ENCODE results near the gene AGAP1. TPM values are rescaled to one million over a fixed set of nuclear protein-coding genes. Genes with fewer than 3 reads are reported as not detected.

Gene AGAP1
- total RNA-seq, 1 donor from 2014 or later = 20.4 TPM

DNA sequence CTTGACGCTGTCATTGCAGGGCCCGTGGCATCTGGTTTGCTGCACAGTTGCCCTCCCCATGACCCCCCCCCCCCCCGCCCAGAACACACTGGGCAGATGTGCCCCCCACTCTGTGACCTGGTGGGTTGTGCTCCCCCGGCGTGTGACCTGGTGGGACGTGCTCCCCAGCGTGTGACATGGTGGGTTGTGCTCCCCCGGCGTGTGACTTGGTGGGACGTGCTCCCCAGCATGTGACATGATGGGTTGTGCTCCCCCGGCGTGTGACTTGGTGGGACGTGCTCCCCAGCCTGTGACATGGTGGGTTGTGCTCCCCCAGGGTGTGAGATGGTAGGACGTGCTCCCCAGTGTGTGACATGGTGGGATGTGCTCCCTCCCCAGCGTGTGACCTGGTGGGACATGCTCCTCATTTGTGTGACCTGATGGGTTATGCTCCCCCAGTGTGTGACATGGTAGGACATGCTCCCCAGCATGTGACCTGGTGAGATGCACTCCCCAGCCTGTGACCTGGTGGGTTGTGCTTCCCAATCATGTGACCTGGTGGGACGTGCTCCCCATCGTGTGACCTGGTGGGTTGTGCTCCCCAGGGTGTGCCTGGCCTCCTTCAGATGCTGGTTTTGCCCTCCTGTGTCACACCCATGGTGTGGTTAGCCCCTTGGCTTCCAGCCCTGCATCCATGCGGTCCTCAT, 213.7 kb downstream of the AGAP1 start:
- no peak for DNase-seq (ENCODE audit: low spot score)
- Histone ChIP-seq H3K27me3 (no peaks in the 10 kb centered on the region), H4K20me1 (ENCODE audit: low read depth) (peaks cover 87% of the 10 kb centered on the region), H3F3A (ENCODE audit: low read depth) (peaks cover 11% of the 10 kb centered on the region), H3K27ac (no peak overlapping the region), H3K4me3 (no peak overlapping the region), H3K36me3 (no peaks in the 10 kb centered on the region), H3K4me2 (no peak overlapping the region), H3K9ac (no peak overlapping the region), H3K4me1 (peaks cover 9% of the 10 kb centered on the region), H3K9me3 (ENCODE audit: low read depth) (no peaks in the 10 kb centered on the region), H2AFZ (replicated peaks) (no peak overlapping the region), H3K79me2 (ENCODE audit: low read depth) (peaks cover 68% of the 10 kb centered on the region)
- H3K4me3 Mint-ChIP-seq = no peak overlapping the region
- H3K27ac Mint-ChIP-seq = peak overlapping the region; percentile 84
- TF ChIP-seq EZH2 (IDR thresholded peaks at IDR 0.05) (no peak), EZH2phosphoT487 (IDR thresholded peaks at IDR 0.05) (no peak)
- TF ChIP-seq, protein P1, sequence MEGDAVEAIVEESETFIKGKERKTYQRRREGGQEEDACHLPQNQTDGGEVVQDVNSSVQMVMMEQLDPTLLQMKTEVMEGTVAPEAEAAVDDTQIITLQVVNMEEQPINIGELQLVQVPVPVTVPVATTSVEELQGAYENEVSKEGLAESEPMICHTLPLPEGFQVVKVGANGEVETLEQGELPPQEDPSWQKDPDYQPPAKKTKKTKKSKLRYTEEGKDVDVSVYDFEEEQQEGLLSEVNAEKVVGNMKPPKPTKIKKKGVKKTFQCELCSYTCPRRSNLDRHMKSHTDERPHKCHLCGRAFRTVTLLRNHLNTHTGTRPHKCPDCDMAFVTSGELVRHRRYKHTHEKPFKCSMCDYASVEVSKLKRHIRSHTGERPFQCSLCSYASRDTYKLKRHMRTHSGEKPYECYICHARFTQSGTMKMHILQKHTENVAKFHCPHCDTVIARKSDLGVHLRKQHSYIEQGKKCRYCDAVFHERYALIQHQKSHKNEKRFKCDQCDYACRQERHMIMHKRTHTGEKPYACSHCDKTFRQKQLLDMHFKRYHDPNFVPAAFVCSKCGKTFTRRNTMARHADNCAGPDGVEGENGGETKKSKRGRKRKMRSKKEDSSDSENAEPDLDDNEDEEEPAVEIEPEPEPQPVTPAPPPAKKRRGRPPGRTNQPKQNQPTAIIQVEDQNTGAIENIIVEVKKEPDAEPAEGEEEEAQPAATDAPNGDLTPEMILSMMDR (IDR thresholded peaks at IDR 0.05) = no peak
- H3K27me3 Mint-ChIP-seq (ENCODE audit: insufficient read depth, low read depth) = peaks cover 3% of the 10 kb centered on the region
- H3K4me1 Mint-ChIP-seq = peaks cover 38% of the 10 kb centered on the region
- no peaks in the 10 kb centered on the region for H3K9me3 Mint-ChIP-seq
- peaks cover 24% of the 10 kb centered on the region for H3K36me3 Mint-ChIP-seq

DNA sequence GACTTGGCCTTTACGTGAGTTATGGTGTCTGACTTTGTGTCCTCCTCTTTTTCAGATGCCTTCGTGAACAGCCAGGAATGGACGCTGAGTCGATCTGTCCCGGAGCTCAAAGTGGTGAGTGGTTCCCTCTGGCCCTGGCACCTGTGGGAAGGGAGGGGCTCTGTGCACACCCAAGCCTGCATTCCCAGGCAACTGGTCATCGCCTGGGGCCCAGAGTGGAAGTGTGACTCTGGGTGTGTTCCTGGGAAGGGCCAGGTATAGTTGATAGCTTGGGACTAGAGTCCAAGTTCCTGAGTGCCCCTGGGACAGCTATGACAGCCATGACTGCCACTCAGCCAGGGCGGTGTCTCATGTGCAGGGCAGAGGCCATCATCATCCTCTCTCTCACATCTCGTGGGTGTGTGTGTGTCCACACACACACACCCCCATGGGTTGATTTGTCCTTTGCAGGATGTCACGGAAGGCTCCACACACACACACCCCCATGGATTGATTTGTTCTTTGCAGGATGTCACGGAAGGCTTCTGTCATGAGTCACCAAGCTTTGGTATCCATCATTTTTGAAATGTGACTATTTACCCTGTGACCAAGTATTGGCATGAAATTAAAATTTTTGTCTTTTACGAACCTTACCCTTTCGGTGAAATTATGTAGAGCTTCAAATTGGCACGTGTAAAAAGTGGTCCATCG, 215.4 kb downstream of the AGAP1 start:
- Histone ChIP-seq H3F3A (ENCODE audit: low read depth) (peaks cover 11% of the 10 kb centered on the region), H3K4me1 (peaks cover 18% of the 10 kb centered on the region), H3K27me3 (no peaks in the 10 kb centered on the region), H3K4me2 (no peak overlapping the region), H3K4me3 (no peak overlapping the region), H3K9ac (no peak overlapping the region), H3K36me3 (no peaks in the 10 kb centered on the region), H3K27ac (no peak overlapping the region), H3K79me2 (ENCODE audit: low read depth) (peaks cover 52% of the 10 kb centered on the region), H4K20me1 (ENCODE audit: low read depth) (peaks cover 84% of the 10 kb centered on the region), H2AFZ (replicated peaks) (no peak overlapping the region), H3K9me3 (ENCODE audit: low read depth) (no peaks in the 10 kb centered on the region)
- Mint-ChIP-seq H3K36me3 (peaks cover 27% of the 10 kb centered on the region), H3K9me3 (no peaks in the 10 kb centered on the region), H3K27ac (peak overlapping the region; percentile 66), H3K4me1 (peaks cover 46% of the 10 kb centered on the region), H3K4me3 (no peak overlapping the region), H3K27me3 (ENCODE audit: insufficient read depth, low read depth) (peaks cover 3% of the 10 kb centered on the region)
- TF ChIP-seq, protein P1 (IDR thresholded peaks at IDR 0.05) = no peak
- TF ChIP-seq EZH2 (IDR thresholded peaks at IDR 0.05) (no peak), EZH2phosphoT487 (IDR thresholded peaks at IDR 0.05) (no peak)
- no peak for DNase-seq (ENCODE audit: low spot score)

DNA sequence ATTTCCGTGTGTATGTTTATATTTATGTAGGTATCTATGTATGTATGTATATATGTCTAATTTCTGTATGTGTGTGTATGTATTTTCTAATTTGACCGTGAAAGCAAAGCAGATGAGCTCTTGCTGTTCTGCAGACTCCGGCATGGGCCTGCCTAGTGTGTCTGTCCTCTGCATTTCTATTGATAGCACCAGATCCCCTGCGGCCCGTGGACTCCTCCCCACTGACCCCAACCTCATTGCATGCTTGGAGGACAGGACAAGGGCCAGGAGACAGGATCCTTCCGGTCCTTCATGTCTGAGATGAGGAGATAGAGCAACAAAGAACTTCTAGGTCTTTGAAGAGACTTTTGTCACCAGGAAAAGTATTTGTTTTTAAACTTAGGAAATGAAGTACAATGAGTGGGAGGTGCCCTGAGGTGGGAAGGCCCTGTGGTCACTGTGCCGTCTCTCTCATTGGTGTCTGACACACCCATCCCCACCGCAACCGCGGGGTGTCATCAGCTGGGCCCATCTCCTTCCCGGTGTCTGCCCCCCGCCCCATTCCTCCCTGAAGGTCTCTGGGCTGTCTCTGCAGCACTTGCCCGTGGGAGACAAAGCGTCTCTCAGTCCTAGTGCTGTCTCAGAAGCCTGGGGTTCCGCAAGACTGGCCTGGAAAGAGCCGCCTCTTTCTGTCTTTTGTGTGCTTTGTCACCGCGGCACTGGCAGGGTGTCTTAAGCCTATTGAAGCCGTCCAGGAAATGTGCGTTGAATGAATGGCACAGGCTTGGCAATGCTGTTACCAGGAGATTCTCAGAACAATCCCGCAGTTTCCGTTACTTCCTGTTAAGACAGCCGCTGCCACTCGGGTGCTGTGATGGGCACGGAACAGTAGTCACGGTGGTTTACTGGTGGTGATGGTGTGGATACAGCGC, 216.4 kb downstream of the AGAP1 start:
- Mint-ChIP-seq H3K36me3 (peaks cover 25% of the 10 kb centered on the region), H3K27ac (peak overlapping the region; percentile 58), H3K4me1 (peaks cover 45% of the 10 kb centered on the region), H3K9me3 (no peaks in the 10 kb centered on the region), H3K4me3 (peak overlapping the region; percentile 5), H3K27me3 (ENCODE audit: insufficient read depth, low read depth) (peaks cover 3% of the 10 kb centered on the region)
- no peaks in the 10 kb centered on the region for H3K36me3 ChIP-seq
- no peak overlapping the region for H3K4me2 ChIP-seq
- no peak overlapping the region for H3K27ac ChIP-seq
- H2AFZ ChIP-seq (replicated peaks) = no peak overlapping the region
- H3K27me3 ChIP-seq = no peaks in the 10 kb centered on the region
- peaks cover 84% of the 10 kb centered on the region for H4K20me1 ChIP-seq (ENCODE audit: low read depth)
- peak; percentile 82 for DNase-seq (ENCODE audit: low spot score)
- no peak overlapping the region for H3K4me3 ChIP-seq
- peaks cover 46% of the 10 kb centered on the region for H3K79me2 ChIP-seq (ENCODE audit: low read depth)
- TF ChIP-seq EZH2phosphoT487 (IDR thresholded peaks at IDR 0.05) = no peak
- TF ChIP-seq, protein P1 (IDR thresholded peaks at IDR 0.05) = no peak
- TF ChIP-seq EZH2 (IDR thresholded peaks at IDR 0.05) = no peak
- H3K9ac ChIP-seq = no peak overlapping the region
- H3F3A ChIP-seq (ENCODE audit: low read depth) = peaks cover 11% of the 10 kb centered on the region
- H3K4me1 ChIP-seq = peaks cover 18% of the 10 kb centered on the region
- H3K9me3 ChIP-seq (ENCODE audit: low read depth) = no peaks in the 10 kb centered on the region

Measured in neural progenitor cell (in vitro differentiated cells).